ENCODE measurements around the gene ZBTB1.

Gene ZBTB1

DNA sequence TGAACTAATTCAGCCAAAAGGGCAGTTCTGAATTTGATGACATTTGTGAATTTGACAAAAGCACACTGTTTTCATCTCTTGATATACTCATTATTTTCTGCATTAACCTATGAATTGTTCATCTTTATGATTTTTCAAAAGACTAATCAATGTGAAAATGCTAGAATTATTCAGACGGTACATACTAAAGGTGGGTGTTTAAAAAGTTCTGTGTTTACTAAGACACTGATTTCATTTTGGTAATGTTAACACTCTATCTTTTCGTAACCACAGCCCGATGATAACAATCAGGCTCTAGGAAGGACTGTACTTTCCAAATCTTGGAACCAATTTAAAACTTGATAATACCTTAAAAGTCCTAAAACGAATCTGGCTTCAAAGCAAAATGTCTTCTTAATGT lies 29.9 kb upstream of the ZBTB1 start:
- TF ChIP-seq, protein P1, sequence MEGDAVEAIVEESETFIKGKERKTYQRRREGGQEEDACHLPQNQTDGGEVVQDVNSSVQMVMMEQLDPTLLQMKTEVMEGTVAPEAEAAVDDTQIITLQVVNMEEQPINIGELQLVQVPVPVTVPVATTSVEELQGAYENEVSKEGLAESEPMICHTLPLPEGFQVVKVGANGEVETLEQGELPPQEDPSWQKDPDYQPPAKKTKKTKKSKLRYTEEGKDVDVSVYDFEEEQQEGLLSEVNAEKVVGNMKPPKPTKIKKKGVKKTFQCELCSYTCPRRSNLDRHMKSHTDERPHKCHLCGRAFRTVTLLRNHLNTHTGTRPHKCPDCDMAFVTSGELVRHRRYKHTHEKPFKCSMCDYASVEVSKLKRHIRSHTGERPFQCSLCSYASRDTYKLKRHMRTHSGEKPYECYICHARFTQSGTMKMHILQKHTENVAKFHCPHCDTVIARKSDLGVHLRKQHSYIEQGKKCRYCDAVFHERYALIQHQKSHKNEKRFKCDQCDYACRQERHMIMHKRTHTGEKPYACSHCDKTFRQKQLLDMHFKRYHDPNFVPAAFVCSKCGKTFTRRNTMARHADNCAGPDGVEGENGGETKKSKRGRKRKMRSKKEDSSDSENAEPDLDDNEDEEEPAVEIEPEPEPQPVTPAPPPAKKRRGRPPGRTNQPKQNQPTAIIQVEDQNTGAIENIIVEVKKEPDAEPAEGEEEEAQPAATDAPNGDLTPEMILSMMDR (IDR thresholded peaks at IDR 0.05; ENCODE audit: low read length, missing control alignments), result no peak
- DNase-seq (ENCODE audit: low read depth), result no peak
- H3K4me3 ChIP-seq (replicated peaks; ENCODE audit: low read depth, low read length), result no peak overlapping the region

DNA sequence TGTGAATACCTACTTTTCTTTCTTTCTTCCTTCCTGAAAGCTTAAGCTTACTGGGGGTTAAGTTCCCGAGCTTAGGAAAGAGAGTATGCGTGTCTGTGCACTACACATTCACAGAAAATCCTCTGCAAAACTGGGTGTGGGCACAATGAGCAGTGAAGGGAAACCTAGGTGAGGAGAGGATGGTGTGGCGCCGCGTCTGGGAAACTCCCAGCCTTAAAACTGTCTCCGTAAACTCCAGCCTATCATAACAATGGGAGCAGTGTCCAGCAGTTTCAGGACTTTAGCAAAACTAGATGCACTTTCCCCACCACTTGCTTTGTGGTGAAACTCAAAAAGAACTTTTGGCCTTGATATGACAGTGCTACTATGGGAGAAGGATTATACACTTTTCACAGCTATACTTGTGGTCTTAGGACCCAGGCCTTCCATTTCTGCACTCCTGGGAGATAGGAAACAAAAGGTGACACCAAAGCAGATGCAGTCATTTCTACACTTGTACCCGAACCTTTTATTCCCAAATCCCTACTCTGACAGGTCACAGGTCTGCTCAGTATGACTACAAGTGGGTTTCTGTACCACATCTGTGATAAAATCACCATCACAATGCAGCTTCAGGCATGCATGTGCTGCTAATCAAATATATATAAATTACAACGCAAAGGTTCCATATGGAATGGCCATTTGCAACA lies 28.8 kb upstream of the ZBTB1 start:
- H3K4me3 ChIP-seq (replicated peaks; ENCODE audit: low read depth, low read length), result no peak overlapping the region
- TF ChIP-seq, protein P1 (IDR thresholded peaks at IDR 0.05; ENCODE audit: low read length, missing control alignments), result no peak
- DNase-seq (ENCODE audit: low read depth), result no peak

DNA sequence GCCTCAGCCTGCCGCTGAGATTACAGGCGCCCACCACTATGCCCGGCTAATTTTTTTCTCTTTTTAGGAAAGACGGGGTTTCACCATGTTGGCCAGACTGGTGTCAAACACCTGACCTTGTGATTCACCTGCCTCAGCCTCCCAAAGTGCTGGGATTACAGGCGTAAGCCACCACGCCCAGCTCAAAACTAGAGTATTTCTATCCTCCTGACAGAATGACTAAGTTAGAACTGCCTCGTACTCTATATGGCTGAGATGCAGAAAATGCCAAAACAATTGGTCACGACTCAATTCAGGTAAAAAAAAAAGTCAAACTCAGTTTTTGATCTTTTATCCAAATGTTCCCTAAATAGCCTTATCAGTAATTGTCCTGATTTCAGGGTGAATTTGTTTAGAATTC lies 28.1 kb upstream of the ZBTB1 start:
- H3K4me3 ChIP-seq (replicated peaks; ENCODE audit: low read depth, low read length), result no peak overlapping the region
- TF ChIP-seq, protein P1 (IDR thresholded peaks at IDR 0.05; ENCODE audit: low read length, missing control alignments), result no peak
- no peak for DNase-seq (ENCODE audit: low read depth)

DNA sequence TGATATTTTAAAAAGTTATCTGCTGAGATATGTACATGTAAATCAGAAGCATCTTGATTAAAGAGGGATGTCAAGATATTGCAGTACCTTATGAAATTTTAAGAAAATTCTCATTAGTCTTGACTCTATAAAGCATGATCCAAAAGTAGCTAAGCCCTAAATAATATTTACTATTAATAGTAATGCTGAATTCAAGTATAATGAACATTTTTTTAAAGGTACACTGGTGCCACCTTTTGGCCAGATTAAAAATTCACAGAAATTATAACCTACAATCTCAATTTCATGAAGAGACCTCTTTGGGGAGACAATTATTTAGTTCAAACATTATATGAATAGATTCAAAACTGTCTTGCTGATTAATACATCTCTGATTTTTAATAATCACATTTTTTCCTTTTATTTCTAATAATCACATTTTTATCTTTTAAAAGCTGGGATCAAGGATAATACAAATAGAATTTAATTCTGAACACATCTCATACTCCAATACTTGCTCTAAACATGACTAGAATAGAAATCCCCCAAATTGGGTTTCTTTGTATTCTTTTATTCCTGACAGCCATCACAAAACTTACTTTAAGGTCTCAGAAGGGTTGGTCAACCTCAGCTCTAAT lies 25.8 kb upstream of the ZBTB1 start:
- TF ChIP-seq, protein P1 (IDR thresholded peaks at IDR 0.05; ENCODE audit: low read length, missing control alignments), result peak; percentile 38
- no peak overlapping the region for H3K4me3 ChIP-seq (replicated peaks; ENCODE audit: low read depth, low read length)
- DNase-seq (ENCODE audit: low read depth), result peak; percentile 57

DNA sequence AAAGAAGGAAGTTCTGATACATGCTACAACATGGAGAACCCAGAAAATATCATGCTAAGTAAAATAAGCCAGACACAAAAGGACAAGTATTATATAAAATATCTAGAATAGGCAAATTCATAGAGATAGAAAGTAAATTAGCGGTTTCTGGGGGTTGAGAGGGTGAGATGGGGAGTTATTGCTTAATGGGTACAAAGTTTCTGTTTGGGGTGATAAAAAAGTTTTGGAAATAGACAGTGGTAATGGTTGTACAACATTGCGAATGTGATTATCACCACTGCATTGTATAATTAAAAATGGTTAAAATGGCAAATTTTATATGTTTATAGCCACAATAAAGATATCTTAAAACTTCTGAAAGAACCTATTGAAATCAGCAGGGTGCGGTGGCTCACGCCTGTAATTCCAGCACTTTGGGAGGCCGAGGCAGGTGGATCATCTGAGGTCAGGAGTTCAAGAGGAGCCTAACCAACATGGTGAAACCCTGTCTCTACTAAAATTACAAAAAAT lies 15.9 kb upstream of the ZBTB1 start:
- no peak overlapping the region for H3K4me3 ChIP-seq (replicated peaks; ENCODE audit: low read depth, low read length)
- no peak for DNase-seq (ENCODE audit: low read depth)
- TF ChIP-seq, protein P1 (IDR thresholded peaks at IDR 0.05; ENCODE audit: low read length, missing control alignments), result no peak

DNA sequence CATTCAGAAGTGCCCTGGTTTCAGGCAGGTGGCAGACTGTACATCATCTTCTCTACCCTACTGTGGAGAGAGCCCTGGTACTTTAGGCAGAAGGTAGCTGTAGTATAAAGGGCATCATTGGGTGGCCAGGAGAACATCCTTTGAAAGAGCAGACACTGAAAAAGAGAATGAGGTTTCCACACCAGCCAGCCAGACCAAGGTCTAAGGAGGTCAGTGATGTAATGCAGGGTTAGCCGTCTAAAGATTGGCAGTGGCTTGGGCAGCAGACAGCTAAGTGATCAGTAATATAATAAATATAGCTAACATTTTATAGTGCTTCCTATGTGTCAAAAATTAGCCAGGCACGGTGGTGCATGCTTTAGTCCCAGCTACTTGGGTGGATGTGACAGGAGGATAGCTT lies 12.9 kb upstream of the ZBTB1 start:
- no peak overlapping the region for H3K4me3 ChIP-seq (replicated peaks; ENCODE audit: low read depth, low read length)
- TF ChIP-seq, protein P1 (IDR thresholded peaks at IDR 0.05; ENCODE audit: low read length, missing control alignments), result no peak

More for the DNA sequence above, 12.9 kb upstream of the ZBTB1 start:
- DNase-seq (ENCODE audit: low read depth), result no peak
